Progenitor cell of endocrine pancreas (in vitro differentiated cells): ENCODE results near the gene AKT3. TPM values are rescaled to one million over a fixed set of nuclear protein-coding genes. Genes with fewer than 3 reads are reported as not detected.

Source experiments
- DNase-seq: peaks from one replicate; pipeline ENCODE4 v3.0.0; 2021; ENCODE audit warnings: low spot score; ENCODE audit not compliant: unreplicated experiment
- H3K27ac Mint-ChIP-seq: 2 replicates; pipeline ENCODE4 v1.8.0; 2021; ENCODE audit warnings: mild to moderate bottlenecking, moderate library complexity, mixed read lengths
- H3K27me3 Mint-ChIP-seq: 2 replicates; pipeline ENCODE4 v1.8.0; 2021; ENCODE audit warnings: mixed read lengths
- H3K36me3 Mint-ChIP-seq: 2 replicates; pipeline ENCODE4 v1.8.0; 2022; ENCODE audit warnings: mixed read lengths; ENCODE audit not compliant: insufficient read depth
- H3K4me1 Mint-ChIP-seq: 2 replicates; pipeline ENCODE4 v1.8.0; 2021; ENCODE audit warnings: low read depth, mixed read lengths
- H3K4me3 Mint-ChIP-seq: 2 replicates; pipeline ENCODE4 v1.8.0; 2021; ENCODE audit warnings: low read depth, mild to moderate bottlenecking, moderate library complexity, mixed read lengths
- H3K9me3 Mint-ChIP-seq: 2 replicates; pipeline ENCODE4 v1.8.0; 2021; ENCODE audit warnings: low read depth, mixed read lengths
- total RNA-seq: library from RNA; stranded (reverse); gene quantifications from 2 replicates; pipeline ENCODE4 v1.2.1, GENCODE V29; 2021
- TF ChIP-seq, protein P1 (sequence below): fragments of 200-600 bp; sonication (generic); IDR thresholded peaks from one replicate; pipeline ENCODE4 v1.5.0; 2021; ENCODE audit warnings: antibody characterized with exemption, mild to moderate bottlenecking; ENCODE audit not compliant: unreplicated experiment

Gene AKT3
- total RNA-seq, 1 donor from 2014 or later = 45.5 TPM

DNA sequence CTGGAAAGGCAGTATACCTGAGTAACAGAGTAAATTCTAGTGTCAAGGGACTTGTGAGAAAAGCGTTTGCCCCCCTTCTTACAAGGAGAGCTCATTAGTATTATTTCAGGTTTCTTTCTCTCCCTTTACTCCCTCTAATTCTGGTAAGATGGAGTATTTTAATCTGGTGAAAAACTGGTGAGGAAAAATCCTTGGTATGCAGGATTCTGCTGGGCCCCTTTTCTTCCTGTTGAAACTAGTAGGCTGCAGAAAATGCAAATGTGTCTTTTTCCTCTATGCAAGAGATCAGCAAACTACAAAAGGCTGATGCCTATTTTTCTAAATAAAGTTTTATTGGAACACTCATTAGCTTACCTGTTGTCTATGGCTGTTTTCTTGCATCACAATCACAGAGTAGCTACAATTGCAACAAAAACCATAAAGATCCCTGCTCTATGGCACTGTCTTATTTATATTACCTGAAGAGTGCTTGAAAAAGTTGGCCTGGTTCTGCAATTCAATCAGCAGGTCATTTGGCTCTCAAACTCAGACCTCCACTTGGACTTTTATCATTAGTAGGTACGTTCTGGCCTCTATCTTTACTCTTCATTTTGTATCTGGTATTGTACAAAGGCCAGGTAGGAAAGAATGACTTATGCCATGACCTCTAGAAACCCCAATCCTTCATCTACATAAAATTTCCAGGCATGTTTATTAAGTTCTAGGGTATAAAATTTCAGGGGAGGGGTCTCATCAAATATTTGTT, 109.6 kb downstream of the AKT3 start:
- H3K9me3 Mint-ChIP-seq = peaks cover 9% of the 10 kb centered on the region
- no peak for DNase-seq
- TF ChIP-seq, protein P1, sequence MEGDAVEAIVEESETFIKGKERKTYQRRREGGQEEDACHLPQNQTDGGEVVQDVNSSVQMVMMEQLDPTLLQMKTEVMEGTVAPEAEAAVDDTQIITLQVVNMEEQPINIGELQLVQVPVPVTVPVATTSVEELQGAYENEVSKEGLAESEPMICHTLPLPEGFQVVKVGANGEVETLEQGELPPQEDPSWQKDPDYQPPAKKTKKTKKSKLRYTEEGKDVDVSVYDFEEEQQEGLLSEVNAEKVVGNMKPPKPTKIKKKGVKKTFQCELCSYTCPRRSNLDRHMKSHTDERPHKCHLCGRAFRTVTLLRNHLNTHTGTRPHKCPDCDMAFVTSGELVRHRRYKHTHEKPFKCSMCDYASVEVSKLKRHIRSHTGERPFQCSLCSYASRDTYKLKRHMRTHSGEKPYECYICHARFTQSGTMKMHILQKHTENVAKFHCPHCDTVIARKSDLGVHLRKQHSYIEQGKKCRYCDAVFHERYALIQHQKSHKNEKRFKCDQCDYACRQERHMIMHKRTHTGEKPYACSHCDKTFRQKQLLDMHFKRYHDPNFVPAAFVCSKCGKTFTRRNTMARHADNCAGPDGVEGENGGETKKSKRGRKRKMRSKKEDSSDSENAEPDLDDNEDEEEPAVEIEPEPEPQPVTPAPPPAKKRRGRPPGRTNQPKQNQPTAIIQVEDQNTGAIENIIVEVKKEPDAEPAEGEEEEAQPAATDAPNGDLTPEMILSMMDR = no peak
- no peaks in the 10 kb centered on the region for H3K27me3 Mint-ChIP-seq
- no peak overlapping the region for H3K4me3 Mint-ChIP-seq
- H3K27ac Mint-ChIP-seq = no peak overlapping the region
- peaks cover 13% of the 10 kb centered on the region for H3K4me1 Mint-ChIP-seq
- H3K36me3 Mint-ChIP-seq = peaks cover 5% of the 10 kb centered on the region

DNA sequence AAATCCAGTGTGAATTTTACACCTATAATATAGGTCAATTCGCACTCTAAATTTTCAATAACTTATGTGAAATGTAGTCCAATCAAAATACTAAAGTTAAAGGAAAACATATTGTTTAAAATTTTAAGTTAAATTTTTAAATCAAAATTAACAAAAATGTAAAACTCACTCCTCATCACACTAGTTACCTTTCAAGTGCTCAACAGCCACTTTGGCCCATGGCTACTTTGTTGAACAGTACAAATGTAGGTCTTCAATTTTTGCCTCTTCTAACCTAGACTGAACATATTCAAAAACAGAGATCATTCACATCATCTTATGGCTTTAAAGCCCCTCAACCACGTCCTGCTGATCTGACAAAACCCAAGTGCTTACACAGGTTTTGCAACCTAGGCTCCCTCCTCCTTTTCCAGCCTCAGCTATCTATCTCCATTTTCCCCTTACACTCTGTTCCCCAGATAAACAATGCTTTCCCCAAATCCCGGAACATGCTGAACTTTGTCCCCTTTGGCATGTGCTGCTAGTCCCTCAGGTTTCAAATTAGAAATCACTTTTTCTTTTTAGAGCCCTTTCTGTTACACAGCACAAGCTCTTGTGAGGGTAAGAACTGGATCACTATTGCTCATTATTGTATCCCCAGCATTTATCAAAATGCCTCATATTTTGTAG, 110.6 kb downstream of the AKT3 start:
- H3K27me3 Mint-ChIP-seq = no peaks in the 10 kb centered on the region
- H3K27ac Mint-ChIP-seq = no peak overlapping the region
- DNase-seq = no peak
- H3K9me3 Mint-ChIP-seq = peaks cover 9% of the 10 kb centered on the region
- TF ChIP-seq, protein P1 = no peak
- peaks cover 5% of the 10 kb centered on the region for H3K36me3 Mint-ChIP-seq
- H3K4me3 Mint-ChIP-seq = no peak overlapping the region
- H3K4me1 Mint-ChIP-seq = peaks cover 13% of the 10 kb centered on the region

DNA sequence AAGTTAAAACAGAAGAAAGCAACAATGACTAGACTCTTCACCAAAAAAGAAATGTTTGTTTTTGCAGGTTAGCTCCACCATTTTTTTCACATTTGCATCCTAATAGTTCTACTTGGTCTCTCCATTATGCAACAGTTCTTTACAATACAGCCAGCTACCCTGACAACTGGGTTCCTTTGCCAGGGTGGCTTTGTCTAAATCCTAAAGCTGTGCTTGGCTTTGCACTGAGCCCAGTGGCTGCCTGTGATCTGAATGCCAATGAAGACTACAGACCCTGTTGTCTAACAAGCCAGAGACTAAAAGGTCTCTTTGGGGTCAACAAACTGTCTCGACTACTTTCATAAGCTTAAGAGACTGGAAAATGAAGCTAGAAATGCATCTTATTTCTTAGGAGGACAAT, 112.0 kb downstream of the AKT3 start:
- Mint-ChIP-seq H3K27me3 (no peaks in the 10 kb centered on the region), H3K27ac (no peak overlapping the region), H3K4me1 (peaks cover 13% of the 10 kb centered on the region), H3K36me3 (peaks cover 3% of the 10 kb centered on the region), H3K9me3 (peaks cover 4% of the 10 kb centered on the region), H3K4me3 (no peak overlapping the region)
- DNase-seq = no peak
- TF ChIP-seq, protein P1 = no peak

DNA sequence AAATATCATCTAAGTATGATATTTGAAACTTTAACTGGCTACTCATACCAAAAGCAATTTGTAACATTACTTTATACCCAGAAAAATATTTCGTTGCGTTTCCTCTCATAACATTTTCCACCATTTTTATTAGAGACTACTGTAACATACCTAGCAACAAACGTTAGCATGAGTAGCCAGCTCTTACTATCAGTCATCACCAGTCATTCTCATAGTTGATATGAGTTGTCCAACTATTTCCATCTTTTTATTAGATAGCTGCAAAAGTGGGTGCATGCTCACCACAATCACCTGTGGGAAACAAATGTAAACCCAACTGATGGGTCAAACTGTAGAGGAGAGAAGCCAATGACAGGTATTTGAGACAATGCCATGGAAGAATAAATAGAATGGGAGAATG, 114.6 kb downstream of the AKT3 start:
- no peak for DNase-seq
- Mint-ChIP-seq H3K27ac (no peak overlapping the region), H3K27me3 (no peaks in the 10 kb centered on the region), H3K4me1 (peaks cover 11% of the 10 kb centered on the region), H3K4me3 (no peak overlapping the region), H3K36me3 (no peaks in the 10 kb centered on the region), H3K9me3 (no peaks in the 10 kb centered on the region)
- TF ChIP-seq, protein P1 = no peak

DNA sequence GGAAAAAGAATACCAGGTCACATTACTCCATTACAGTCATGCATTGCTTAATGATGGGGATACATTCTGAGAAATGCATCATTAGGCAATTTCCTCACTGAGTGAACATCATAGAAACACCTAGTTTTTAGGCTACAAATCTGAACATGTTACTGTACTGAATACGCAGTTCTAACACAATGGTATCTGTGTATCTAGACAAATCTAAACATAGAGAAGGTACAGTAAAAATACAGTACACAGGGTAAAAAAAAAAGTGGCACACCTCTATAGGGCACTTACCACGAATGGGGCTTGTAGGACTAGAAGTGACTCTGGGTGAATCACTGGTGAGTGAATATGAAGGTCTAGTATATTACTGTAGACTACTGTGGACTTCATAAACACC, 115.7 kb downstream of the AKT3 start:
- DNase-seq = no peak
- H3K4me1 Mint-ChIP-seq = peaks cover under 1% of the 10 kb centered on the region
- TF ChIP-seq, protein P1 = no peak
- H3K9me3 Mint-ChIP-seq = no peaks in the 10 kb centered on the region
- H3K4me3 Mint-ChIP-seq = no peak overlapping the region
- H3K27me3 Mint-ChIP-seq = no peaks in the 10 kb centered on the region
- no peaks in the 10 kb centered on the region for H3K36me3 Mint-ChIP-seq
- no peak overlapping the region for H3K27ac Mint-ChIP-seq
